Activated T-helper 17 cell treated with anti-CD3 and anti-CD28 coated beads, Interleukin-2, amount 50 U/mL, for 72 hours (primary cell): Measurements from ENCODE around the gene MEIS3. TPM values are rescaled to one million over a fixed set of nuclear protein-coding genes. Genes with fewer than 3 reads are reported as not detected.
"Not testable (repeated sequence)": the region's sequence is repeated elsewhere in the genome, so short reads cannot be mapped to it uniquely, and the experiment has no call there.

Experiments
- ATAC-seq: fragments of 150-1000 bp; cut with Tn5 transposase; replicated peaks from 2 replicates; pipeline ENCODE4 v1.10.0; 2021; ENCODE audit warnings: mild to moderate bottlenecking, moderate library complexity
- H3K27ac Mint-ChIP-seq: one replicate; pipeline ENCODE4 v1.8.0; 2022; ENCODE audit warnings: mixed read lengths
- H3K27me3 Mint-ChIP-seq: one replicate; pipeline ENCODE4 v1.8.0; 2022; ENCODE audit warnings: mixed read lengths
- H3K36me3 Mint-ChIP-seq: one replicate; pipeline ENCODE4 v1.8.0; 2022; ENCODE audit warnings: low read depth, mild to moderate bottlenecking, mixed read lengths
- H3K4me1 Mint-ChIP-seq: one replicate; pipeline ENCODE4 v1.8.0; 2022; ENCODE audit warnings: mixed read lengths
- H3K4me3 Mint-ChIP-seq: one replicate; pipeline ENCODE4 v1.8.0; 2022; ENCODE audit warnings: mild to moderate bottlenecking, mixed read lengths
- H3K9me3 Mint-ChIP-seq: one replicate; pipeline ENCODE4 v1.8.0; 2022; ENCODE audit warnings: mixed read lengths
- total RNA-seq, 2 donors: library from RNA; stranded (reverse); gene quantifications; one replicate each; pipeline ENCODE4 v1.2.3, GENCODE V29; 2022

The MEIS3 gene
- total RNA-seq, 2 donors from 2014 or later: 0.39 TPM; not detected in 1

GRCh38 chr19:47376589-47377144, 42.7 kb downstream of the MEIS3 start:
- no peaks in the 10 kb centered on the region for H3K9me3 Mint-ChIP-seq
- H3K4me3 Mint-ChIP-seq: no peak overlapping the region
- no peak overlapping the region for H3K27ac Mint-ChIP-seq
- no peak for ATAC-seq
- peaks cover 71% of the 10 kb centered on the region for H3K36me3 Mint-ChIP-seq
- peaks cover 5% of the 10 kb centered on the region for H3K4me1 Mint-ChIP-seq
- no peaks in the 10 kb centered on the region for H3K27me3 Mint-ChIP-seq

GRCh38 chr19:47375694-47376588, 43.4 kb downstream of the MEIS3 start:
- no peaks in the 10 kb centered on the region for H3K4me1 Mint-ChIP-seq
- H3K9me3 Mint-ChIP-seq: no peaks in the 10 kb centered on the region
- H3K27me3 Mint-ChIP-seq: no peaks in the 10 kb centered on the region
- H3K36me3 Mint-ChIP-seq: peaks cover 69% of the 10 kb centered on the region
- H3K27ac Mint-ChIP-seq: no peak overlapping the region
- no peak for ATAC-seq
- no peak overlapping the region for H3K4me3 Mint-ChIP-seq

GRCh38 chr19:47374876-47375693, 44.2 kb downstream of the MEIS3 start:
- ATAC-seq: no peak
- no peak overlapping the region for H3K27ac Mint-ChIP-seq
- no peaks in the 10 kb centered on the region for H3K4me1 Mint-ChIP-seq
- no peaks in the 10 kb centered on the region for H3K9me3 Mint-ChIP-seq
- no peak overlapping the region for H3K4me3 Mint-ChIP-seq
- peaks cover 61% of the 10 kb centered on the region for H3K36me3 Mint-ChIP-seq
- no peaks in the 10 kb centered on the region for H3K27me3 Mint-ChIP-seq

- Mint-ChIP-seq H3K4me1 (no peaks in the 10 kb centered on the region), H3K27me3 (no peaks in the 10 kb centered on the region), H3K27ac (no peak overlapping the region), H3K4me3 (no peak overlapping the region), H3K36me3 (peaks cover 64% of the 10 kb centered on the region), H3K9me3 (no peaks in the 10 kb centered on the region)
- no peak for ATAC-seq
Observed at GRCh38 chr19:47373246-47374240, 45.8 kb downstream of the MEIS3 start.

- ATAC-seq: no peak
- Mint-ChIP-seq H3K36me3 (peaks cover 64% of the 10 kb centered on the region), H3K9me3 (no peaks in the 10 kb centered on the region), H3K4me1 (no peaks in the 10 kb centered on the region), H3K27ac (no peak overlapping the region), H3K4me3 (no peak overlapping the region), H3K27me3 (no peaks in the 10 kb centered on the region)
Observed at GRCh38 chr19:47372603-47373002, 46.7 kb downstream of the MEIS3 start.

GRCh38 chr19:47371261-47371660, 48.1 kb downstream of the MEIS3 start:
- H3K27ac Mint-ChIP-seq: no peak overlapping the region
- H3K4me3 Mint-ChIP-seq: no peak overlapping the region
- ATAC-seq: no peak
- no peaks in the 10 kb centered on the region for H3K27me3 Mint-ChIP-seq
- H3K4me1 Mint-ChIP-seq: no peaks in the 10 kb centered on the region
- H3K9me3 Mint-ChIP-seq: no peaks in the 10 kb centered on the region
- peaks cover 70% of the 10 kb centered on the region for H3K36me3 Mint-ChIP-seq

- H3K4me1 Mint-ChIP-seq: no peaks in the 10 kb centered on the region
- ATAC-seq: no peak
Observed at GRCh38 chr19:47370045-47370611, 49.2 kb downstream of the MEIS3 start.

GRCh38 chr19:47365455-47365854, 53.9 kb downstream of the MEIS3 start:
- H3K27me3 Mint-ChIP-seq, ATAC-seq, H3K27ac Mint-ChIP-seq, H3K4me1 Mint-ChIP-seq, H3K4me3 Mint-ChIP-seq, H3K9me3 Mint-ChIP-seq: not testable (repeated sequence)
- peaks cover 88% of the 10 kb centered on the region for H3K36me3 Mint-ChIP-seq

More at GRCh38 chr19:47370045-47370611, 49.2 kb downstream of the MEIS3 start:
- Mint-ChIP-seq H3K36me3 (peaks cover 72% of the 10 kb centered on the region), H3K9me3 (no peaks in the 10 kb centered on the region), H3K4me3 (no peak overlapping the region), H3K27ac (no peak overlapping the region), H3K27me3 (no peaks in the 10 kb centered on the region)

- Mint-ChIP-seq H3K9me3 (no peaks in the 10 kb centered on the region), H3K4me3 (no peak overlapping the region), H3K4me1 (no peaks in the 10 kb centered on the region), H3K36me3 (peaks cover 91% of the 10 kb centered on the region), H3K27me3 (no peaks in the 10 kb centered on the region), H3K27ac (no peak overlapping the region)
- ATAC-seq: no peak
Observed at GRCh38 chr19:47363758-47364531, 55.4 kb downstream of the MEIS3 start.

GRCh38 chr19:47362321-47362720, 57.0 kb downstream of the MEIS3 start:
- Mint-ChIP-seq H3K27ac (no peak overlapping the region), H3K4me1 (no peaks in the 10 kb centered on the region), H3K27me3 (no peaks in the 10 kb centered on the region), H3K4me3 (no peak overlapping the region), H3K9me3 (no peaks in the 10 kb centered on the region), H3K36me3 (peaks cover 91% of the 10 kb centered on the region)
- ATAC-seq: no peak

GRCh38 chr19:47358936-47359335, 60.4 kb downstream of the MEIS3 start:
- H3K9me3 Mint-ChIP-seq: no peaks in the 10 kb centered on the region
- ATAC-seq: no peak

GRCh38 chr19:47357788-47358680, 61.3 kb downstream of the MEIS3 start:
- Mint-ChIP-seq H3K4me1 (no peaks in the 10 kb centered on the region), H3K27me3 (no peaks in the 10 kb centered on the region), H3K36me3 (peaks cover 97% of the 10 kb centered on the region), H3K27ac (no peak overlapping the region), H3K9me3 (no peaks in the 10 kb centered on the region), H3K4me3 (no peak overlapping the region)
- ATAC-seq: no peak

More at GRCh38 chr19:47358936-47359335, 60.4 kb downstream of the MEIS3 start:
- Mint-ChIP-seq H3K27ac (no peak overlapping the region), H3K27me3 (no peaks in the 10 kb centered on the region), H3K4me3 (no peak overlapping the region), H3K36me3 (peaks cover 97% of the 10 kb centered on the region), H3K4me1 (no peaks in the 10 kb centered on the region)
